GM08714 (cell line): ENCODE data around the gene FAM72A.
A peak's percentile ranks its signal among the peaks of the same experiment; 100 is the strongest.
"Not testable (repeated sequence)": the region's sequence is repeated elsewhere in the genome, so short reads cannot be mapped to it uniquely, and the experiment has no call there.

Source experiments
- H3K4me3 ChIP-seq: fragments of 200-500 bp; sonication (Bioruptor generic); 2 replicates; pipeline ENCODE4 v1.5.1; 2014; ENCODE audit warnings: mild to moderate bottlenecking, low read length, inconsistent platforms

FAM72A gene

DNA sequence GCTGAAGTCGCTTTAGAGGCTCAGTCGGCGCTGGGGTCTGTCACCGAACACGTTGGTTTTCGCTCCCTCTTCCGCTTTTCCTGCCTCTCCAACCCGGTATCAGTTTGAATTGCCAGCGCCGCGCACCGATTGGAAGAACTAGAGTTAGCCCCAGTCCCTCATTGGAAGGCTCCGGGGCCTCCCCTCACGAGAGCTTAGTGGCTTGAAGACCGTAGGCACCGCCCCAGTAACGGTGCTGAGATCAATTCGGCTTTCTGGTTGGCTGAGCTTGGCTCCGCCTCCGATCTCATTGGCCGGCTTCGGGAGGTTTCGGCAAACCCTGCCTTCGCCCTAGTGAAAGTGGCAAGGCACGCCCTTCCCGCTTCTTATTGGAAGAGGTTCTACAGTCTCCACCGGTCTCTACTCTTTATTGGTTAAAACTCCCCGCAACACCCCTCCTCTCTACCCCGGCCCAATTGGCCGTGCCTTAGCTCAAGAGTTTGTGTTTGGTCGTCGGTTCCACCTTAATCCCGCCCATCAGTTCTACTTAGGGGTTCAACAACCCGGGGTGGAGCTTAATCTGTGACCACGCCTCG, at the start of gene FAM72A:
TSS of gene FAM72A (minus strand) at position 51 of the 575 bp plus-strand sequence. CDS start 814 bp downstream, outside the sequence.
- H3K4me3 ChIP-seq, result peak within 1 kb of the TSS; percentile 79; the same call in 1 of the 2 replicates

DNA sequence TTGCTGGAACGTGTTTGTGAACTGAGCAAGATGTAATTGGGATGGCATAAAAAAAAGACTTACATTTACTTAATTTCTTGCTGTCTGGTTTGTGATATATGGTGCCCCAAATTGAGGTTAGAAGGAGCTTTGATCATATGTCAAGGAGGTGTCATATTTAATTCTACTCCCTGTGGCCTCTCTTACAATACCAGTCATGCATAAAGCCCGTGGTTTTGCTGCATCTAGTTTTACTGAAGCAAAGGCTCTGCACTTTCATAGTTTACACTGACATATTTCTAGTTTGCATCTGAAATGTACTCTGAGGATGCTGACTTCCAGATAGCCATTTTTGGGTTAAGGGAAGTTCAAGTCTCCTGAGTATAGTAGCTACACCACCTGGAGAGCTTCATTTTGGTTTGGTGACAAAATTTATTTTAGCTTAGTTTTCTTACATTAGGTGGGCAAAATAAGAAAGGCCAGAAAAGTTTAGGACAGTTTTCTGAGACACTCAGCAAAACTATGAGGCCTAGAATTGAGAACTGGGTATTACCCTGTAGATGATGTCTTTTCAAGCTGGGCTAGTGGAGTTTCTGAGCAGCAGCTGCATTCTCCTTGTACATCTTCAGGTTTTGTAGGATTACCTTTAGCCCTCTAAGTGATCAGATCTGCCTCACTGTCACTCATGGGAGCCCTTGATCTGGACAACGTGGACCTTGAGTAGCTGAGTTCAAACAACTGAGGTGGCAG, 48.5 kb upstream of the FAM72A start:
- H3K4me3 ChIP-seq, result not testable (repeated sequence)

DNA sequence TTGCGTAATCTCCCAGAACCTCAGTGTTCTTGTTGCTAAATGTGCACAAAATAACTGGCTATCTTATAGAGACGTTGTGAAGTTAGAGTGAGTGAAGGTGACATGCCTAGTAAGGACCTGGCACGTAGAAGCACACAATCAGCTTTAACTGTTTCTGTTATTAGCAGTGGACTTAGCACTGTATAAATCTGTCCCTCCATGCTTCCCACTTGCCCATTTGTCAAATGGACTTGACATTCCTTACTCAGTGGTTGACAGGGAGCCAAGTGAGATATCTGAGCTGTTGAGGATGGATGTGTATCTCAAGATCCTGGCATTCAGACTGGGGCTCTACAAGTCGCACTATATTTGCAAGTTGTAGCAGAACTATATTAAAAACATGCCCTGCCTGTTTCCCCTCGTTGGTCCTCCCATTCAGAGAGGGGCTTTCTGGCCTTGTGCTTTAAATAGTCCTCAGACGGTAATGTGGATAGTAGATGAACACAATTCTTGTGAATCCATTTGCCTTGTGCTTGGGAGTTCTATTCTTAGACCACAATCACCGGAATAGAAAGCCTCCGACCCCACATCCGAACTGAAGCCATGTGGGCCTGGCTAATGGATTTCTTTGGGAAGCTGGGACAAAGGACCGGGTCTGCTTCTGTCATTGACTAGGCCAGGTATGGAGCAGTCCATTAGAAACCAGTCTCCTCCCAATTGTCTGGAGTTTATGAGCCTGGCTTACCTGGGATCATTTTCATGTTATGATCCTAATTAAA, 43.7 kb upstream of the FAM72A start:
- not testable (repeated sequence) for H3K4me3 ChIP-seq

DNA sequence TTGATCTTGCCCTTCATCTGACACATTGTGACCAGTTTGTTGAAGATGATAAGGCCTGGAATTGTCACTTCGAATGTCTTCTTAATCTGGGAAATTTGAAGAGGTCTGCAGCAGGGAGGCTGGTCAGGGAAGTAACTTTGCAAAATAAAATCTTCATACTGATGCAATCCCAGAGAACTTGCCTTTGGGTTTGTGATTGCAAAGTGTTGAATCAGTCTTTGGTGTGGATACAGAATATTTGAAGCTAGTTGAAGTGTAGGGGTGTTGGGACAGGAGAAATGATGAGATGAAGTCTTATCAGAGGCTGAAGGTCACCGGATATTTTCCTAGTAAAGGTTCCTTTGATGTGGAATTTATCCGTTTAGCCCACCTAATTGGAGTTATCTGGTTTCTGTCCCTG, 42.8 kb upstream of the FAM72A start:
- not testable (repeated sequence) for H3K4me3 ChIP-seq

DNA sequence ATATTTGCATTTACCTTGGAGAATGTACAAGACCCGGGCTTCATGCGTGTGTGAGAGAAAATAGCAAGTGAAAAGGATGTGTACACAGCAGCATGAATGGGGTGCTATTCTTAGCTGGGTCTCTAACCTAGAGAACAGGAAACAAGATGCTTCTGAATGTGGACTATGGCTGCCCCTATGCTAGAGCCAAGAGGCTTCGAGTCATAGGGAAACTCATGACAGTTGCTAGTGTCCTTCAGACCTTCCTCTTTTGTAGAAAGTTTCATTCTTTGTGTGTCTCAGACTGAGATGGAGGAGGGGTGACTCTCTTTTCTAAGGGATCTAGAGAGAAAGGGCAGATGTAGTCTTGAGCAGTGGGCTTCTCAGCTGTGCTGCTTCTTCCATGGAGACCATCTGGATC, 40.7 kb upstream of the FAM72A start:
- not testable (repeated sequence) for H3K4me3 ChIP-seq

DNA sequence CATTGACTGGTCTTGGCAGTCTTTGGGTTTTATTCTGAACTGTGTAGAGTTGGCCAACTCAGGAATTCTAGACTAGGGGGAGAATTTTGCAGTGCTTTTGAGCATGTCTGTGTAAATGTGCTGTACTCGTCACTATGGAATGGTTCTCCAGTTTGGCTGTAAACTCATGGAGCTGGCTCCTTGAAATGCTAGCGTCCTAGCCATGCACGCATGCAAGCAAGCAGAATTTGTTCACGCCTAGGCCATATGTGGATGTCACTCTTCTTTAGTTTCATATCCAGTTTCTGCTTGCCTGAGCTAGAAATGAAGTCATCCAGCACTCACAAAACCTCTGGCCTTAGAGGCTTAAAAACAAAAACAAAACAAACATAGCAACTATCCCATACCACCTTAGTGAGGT, 37.6 kb upstream of the FAM72A start:
- H3K4me3 ChIP-seq, result not testable (repeated sequence)

DNA sequence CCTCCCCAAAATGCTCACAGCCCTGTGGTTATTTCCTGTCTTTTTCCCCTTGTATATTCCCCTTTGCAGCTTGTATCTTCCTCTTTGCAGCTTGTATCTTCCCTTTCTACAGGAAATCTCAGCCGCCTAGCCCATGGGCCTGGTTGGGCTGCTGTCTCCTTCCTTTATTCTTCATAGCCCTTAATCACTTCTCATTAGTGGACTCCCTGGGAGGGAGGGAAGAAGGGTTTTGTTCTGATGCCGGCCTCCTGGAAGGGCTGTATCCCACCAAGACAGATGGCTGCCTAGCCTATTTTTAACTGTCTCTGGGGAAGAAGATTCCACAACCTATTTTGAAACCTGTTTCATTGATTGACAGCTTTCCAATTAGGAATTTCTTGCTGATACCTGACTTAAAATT, 32.6 kb upstream of the FAM72A start:
- not testable (repeated sequence) for H3K4me3 ChIP-seq

DNA sequence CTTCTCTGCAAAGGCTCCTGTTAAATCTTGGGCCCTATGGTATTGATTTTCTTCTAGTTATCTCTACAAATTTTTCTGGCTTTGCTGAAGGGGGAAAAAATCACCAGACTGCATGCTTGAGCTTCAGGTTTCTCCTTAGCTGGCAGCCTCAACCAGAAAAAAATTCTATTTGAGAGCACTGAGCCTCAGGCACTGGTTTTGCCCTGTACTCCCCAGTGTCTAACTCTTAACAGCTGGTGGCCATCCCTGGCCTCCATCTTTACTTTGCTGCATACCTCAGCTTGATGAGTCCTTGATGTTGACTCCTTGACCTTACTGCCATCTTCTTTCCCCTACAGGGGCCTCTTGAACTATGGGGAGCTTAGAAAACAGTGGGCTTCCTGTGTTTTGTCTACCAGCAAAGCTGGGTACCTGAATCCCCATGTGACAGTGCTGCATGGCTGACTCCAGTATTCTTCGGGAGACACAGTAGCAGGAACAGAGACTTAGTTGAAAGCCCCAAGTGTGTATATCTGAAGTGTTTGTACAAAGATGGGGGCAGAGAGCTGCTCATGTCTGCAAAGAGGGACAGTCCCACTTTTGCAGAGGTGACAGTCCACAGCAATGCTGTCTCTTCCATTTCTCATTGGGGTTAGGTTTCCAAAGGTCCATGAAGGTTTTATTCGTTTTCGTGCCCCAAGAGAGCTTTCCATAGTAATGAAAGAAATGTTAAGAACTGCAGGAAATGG, 31.7 kb upstream of the FAM72A start:
- H3K4me3 ChIP-seq, result not testable (repeated sequence)

DNA sequence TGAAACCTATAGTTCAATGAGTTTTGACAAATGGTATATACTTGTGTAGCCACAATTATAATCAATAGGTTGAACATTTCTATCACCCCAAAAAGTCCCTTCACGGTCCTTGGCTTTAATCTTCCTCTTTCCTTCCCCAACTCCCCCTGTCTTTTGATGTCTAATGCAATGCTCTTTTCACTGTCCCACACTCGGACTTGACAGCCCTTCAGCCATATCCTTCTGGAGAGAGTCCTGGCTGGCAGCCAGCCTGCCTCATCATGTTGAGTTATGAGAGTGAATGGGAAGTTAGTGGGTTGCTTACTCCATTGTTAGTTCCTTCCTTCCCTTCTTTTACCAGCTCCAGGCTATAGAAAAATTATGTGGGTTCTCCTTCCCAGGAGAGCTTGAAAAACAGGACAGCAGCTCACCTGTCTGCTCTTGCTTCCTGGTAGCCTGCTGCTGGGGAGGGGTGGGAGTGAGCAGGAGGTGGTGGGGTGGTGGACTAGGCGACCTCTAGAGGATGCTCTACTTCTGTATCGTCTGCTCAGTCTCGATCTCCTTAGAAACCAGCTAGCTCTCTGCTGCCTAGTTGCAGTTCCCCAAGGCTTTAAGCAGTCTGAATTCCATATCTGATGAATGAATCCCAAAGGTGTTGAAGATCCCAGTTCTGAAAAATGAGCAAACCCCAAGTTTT, 30.5 kb upstream of the FAM72A start:
- H3K4me3 ChIP-seq, result not testable (repeated sequence)

DNA sequence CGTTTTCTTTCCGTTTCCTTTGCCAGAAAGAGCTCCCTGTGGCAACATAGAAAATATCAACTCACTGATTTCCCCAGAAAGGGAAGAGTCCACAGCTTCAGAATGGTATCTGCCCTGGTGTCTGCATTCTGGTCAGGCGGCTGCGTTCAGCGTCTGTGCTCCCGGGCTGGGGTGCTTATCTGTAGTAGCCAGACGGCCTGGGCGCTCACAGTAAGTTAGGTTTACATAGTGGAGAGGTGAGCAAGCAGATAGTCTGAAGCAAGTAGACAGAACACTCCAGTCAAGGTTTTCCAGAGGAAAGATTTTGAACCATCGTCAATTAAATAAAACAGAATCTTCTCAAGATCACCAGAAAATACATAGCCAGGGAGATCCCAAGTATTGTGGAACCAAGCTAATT, 29.4 kb upstream of the FAM72A start:
- not testable (repeated sequence) for H3K4me3 ChIP-seq

DNA sequence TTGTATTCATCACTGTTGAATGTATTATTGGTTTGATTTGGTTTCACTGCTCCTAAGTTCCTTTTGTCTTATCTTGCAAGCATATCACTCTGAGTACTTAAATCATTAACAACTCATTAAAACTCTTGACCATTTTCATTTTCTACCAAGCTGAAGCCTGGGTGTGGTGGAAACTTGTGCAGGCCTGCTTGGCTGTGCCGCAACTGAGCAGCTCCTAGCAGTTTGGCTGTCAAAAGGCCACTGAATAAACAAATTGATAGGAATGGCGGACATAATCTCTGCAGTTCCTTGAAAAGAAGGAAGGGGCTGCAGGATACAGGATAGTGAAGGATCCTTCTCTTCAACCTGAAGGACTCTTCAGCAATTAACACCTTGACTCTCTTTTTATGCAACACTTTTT, 26.6 kb upstream of the FAM72A start:
- not testable (repeated sequence) for H3K4me3 ChIP-seq

DNA sequence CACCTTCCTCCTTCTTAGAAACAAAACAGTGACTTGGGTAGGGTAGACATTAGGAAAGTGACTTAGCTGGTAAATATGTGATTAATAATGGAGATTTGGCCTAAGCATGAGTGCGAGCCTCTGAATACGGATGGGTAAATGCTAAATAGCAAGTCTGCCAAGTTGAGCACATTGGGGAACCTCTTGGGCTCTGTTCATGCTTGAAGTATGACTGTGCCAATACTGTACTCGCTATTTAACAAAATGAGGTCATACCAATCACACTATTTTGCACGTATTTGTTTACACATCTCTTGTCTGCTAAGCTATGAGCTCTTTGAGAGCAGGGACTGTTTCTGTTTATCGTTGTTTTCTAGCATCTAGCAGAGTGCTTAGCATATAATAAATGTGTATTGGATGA, 24.2 kb upstream of the FAM72A start:
- H3K4me3 ChIP-seq, result not testable (repeated sequence)

DNA sequence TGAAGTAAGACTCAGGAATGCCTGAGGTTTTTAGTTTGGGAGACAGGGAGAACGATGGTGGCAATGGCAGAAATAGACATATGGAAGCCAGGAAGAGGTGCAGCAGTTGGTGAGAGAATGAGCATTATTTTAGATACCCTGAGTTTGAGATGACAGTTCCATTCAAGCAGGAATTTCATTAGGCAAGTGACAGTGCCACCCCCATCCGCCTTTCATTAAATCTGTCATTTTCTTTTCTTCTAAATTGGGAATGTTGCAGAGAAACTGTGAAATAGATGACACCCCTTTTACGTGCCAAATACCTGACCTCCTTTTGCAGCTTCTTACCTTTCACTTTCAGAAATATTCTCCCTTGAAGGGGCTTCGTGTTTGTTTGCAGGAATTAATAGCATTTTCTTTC, 22.7 kb upstream of the FAM72A start:
- not testable (repeated sequence) for H3K4me3 ChIP-seq

DNA sequence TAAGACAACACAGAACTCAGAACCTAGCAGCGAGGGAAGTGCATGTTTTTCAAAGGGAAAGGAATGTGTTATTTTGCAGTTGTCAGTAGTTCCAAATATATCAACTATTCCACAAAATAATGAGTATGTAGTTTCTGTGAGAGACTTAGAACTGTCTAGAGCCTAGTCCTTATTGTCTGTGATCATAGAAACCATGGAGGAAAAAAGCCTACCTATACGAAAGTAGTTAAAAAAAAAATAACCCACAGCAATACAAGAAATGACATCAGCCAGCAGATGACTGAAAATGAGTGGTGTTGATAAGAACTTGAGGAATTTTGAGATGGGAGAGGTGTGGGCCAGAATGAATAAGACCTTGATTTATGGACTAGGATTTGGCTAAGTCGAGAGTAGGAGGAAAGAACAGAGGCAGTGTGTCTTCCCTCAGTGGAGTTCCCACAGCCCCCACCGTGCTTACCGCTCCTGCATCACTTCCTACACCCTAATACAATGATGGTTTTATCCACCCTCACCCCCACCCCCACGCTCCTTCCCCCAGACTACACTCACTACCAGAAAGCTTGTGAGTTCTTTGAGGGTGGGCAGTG, 21.6 kb upstream of the FAM72A start:
- H3K4me3 ChIP-seq, result not testable (repeated sequence)

DNA sequence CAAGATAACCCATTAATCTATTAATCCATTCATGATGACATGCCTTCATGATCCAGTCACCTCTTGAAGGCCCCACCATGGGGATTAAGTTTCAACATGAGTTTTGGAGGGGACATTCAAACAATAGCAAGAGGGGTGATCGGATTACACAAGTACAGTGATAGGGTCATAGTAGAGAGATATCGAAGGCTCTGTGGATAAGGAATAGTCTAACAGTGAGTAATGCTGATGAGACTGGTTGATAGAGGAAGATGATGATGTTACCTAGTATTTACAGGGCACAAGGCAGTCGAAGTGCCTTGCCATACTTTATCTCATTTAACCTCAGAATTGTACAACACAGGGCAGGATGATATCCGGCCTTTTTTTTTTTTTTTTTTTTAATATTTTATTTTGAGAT, 18.9 kb upstream of the FAM72A start:
- not testable (repeated sequence) for H3K4me3 ChIP-seq

DNA sequence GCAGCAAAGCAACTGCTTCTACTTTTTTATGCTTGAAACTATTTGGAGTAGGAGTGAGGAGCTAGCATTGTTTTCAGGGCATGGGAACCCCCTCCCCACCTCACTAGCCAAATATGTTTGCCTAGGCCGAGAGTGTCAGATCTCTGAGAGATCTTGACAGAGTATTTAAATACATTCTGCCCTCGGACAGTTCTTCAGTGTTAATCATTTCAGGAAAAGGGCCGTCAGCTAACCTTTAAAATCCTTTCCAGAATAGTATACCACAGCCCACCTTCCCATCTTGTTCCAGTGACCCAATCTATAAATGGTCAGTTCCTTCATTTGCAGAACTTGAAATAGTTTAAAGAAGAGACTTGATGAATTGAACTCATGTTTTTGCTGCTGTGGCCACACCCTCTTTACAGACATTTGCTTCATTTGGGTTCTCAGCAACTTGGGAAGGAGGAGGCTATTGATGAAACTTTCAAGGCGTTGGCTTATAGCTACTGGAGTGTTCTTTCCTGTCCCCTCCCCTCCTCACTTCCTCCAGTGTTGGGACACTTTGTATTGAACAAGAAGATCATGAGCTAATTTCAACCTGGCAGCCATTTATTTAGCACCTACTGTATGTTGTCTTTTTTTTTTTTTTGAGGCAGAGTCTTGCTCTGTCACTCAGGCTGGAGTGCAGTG, 17.8 kb upstream of the FAM72A start:
- not testable (repeated sequence) for H3K4me3 ChIP-seq

DNA sequence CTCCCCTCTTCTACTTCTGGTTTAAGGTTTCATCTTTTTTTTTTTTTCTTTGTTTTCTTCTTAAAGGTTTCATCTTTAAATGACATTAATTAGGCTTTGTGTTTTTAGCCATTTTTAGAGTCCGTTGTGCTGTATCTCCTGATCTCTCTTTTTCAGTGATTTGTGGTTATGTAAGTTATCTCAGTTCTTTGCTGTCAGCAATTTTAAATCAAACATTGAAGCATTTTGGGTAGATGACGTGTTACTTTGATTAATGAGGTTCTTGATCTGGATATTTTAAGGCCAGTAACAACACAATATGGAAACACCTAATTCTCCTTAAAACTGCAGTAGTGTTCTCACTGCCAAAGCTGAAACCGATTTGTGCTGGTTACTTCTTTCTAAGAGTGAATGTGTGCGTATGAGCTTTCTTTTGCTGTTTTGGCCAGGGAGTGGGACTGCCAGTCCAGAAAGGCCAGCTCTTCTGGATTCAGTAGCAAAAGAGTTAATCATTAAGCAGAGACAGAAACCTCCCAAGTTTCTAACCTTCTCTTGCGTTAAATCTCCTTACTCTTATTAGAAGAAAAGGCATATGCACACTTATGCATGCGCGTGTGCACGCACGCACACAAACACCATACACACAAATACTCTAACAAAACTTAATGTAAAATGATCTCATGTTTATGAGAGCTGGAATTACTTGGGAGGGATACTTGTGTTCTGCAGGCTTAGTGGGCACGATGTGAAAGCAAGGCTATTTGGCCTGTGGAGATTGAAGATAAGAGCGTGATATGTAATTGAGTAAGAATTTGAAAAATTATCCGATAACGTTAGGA, 17.1 kb upstream of the FAM72A start:
- H3K4me3 ChIP-seq, result not testable (repeated sequence)

DNA sequence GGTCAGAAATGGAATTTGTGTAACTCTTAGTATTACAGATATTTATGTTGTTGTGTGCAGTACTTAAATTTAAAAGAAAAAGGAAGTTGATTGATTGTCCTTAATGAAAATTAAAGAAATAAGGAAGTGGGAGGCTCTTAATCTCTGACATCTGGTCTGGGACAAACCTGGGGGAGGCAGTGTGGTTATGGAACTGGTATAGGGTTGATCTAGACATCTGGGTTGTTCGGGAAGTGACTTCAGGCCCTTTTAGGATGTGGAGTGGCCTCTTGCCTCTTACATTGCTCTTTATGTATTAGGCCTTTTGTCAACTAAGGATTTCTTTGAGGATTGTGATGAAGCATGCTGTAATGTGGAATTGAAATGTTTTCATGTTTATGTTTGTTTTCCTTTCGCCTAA, 16.1 kb upstream of the FAM72A start:
- not testable (repeated sequence) for H3K4me3 ChIP-seq

DNA sequence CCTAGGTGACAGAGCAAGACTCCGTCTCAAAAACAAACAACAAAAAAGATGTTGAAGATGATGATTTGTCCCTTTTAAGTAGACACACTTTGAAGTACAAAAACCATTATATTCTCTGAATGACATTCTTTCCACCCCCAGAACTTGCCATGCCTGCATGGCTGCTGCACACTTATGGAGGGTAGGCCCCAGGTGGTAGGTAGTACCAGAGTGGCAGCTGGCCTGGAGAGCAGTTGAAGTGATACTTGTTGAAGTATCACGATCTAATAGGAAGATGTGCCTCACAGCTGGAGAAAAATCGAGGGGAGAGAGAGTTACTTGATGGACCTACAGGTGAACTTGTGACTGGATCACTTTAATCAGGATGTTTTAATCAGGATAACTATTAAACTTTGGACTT, 15.6 kb upstream of the FAM72A start:
- H3K4me3 ChIP-seq, result not testable (repeated sequence)
